Stimulated activated CD4-positive, alpha-beta T cell treated with anti-CD3 and anti-CD28 coated beads, Interleukin-1b, Interleukin-23, amount 100 ng/mL, for 24 hours (primary cell): Measurements from ENCODE around the gene HUS1.
A peak's percentile ranks its signal among the peaks of the same experiment; 100 is the strongest.
"Not testable (repeated sequence)": the region's sequence is repeated elsewhere in the genome, so short reads cannot be mapped to it uniquely, and the experiment has no call there.

Experiments
- DNase-seq, 4 experiments: peaks; one replicate each; pipeline ENCODE4 v3.0.0-alpha.2; 2020; ENCODE audit warnings: low read depth in 4 of 4, low spot score in 1 of 4

The HUS1 gene

GRCh38 chr7:47980648-47981047 is 1.2 kb upstream of the HUS1 start:
- DNase-seq, result not testable (repeated sequence)

GRCh38 chr7:47979832-47980181 is 392 bp upstream of the HUS1 start:
- no peak for DNase-seq

GRCh38 chr7:47978790-47979144 is 648 bp downstream of the HUS1 start:
- no peak for DNase-seq

- no peak for DNase-seq
Observed at GRCh38 chr7:47973739-47974138, 5.7 kb downstream of the HUS1 start.

GRCh38 chr7:47970761-47971160 is 8.7 kb downstream of the HUS1 start:
- DNase-seq, result no peak

GRCh38 chr7:47968847-47969774 is 10.3 kb downstream of the HUS1 start:
- peak; percentile 21 to 34 (median 26) for DNase-seq

GRCh38 chr7:47967708-47968107 is 11.7 kb downstream of the HUS1 start:
- DNase-seq, result no peak

- no peak for DNase-seq
Observed at GRCh38 chr7:47967123-47967522, 12.3 kb downstream of the HUS1 start.

- no peak for DNase-seq
Observed at GRCh38 chr7:47965456-47965855, 14.0 kb downstream of the HUS1 start.

- DNase-seq, result no peak
Observed at GRCh38 chr7:47962262-47962661, 17.2 kb downstream of the HUS1 start.

- DNase-seq, result no peak
Observed at GRCh38 chr7:47957156-47957555, 22.3 kb downstream of the HUS1 start.

- no peak for DNase-seq
Observed at GRCh38 chr7:47956220-47956619, 23.2 kb downstream of the HUS1 start.

GRCh38 chr7:47954231-47954911 is 25.0 kb downstream of the HUS1 start:
- no peak for DNase-seq

GRCh38 chr7:47953822-47954221 is 25.6 kb downstream of the HUS1 start:
- no peak for DNase-seq

- no peak for DNase-seq
Observed at GRCh38 chr7:47952224-47952623, 27.2 kb downstream of the HUS1 start.

- no peak for DNase-seq
Observed at GRCh38 chr7:47951374-47951773, 28.0 kb downstream of the HUS1 start.

- no peak for DNase-seq
Observed at GRCh38 chr7:47950714-47951113, 28.7 kb downstream of the HUS1 start.

GRCh38 chr7:47949703-47950102 is 29.7 kb downstream of the HUS1 start:
- no peak for DNase-seq

- DNase-seq, result no peak
Observed at GRCh38 chr7:47948141-47948790, 31.1 kb downstream of the HUS1 start, which contains the start of gene PKD1L1. PKD1L1 (minus strand) TSS chr7:47948466; CDS start chr7:47948440, 26 bp downstream.

GRCh38 chr7:47947355-47947749 is 32.1 kb downstream of the HUS1 start:
- DNase-seq, result no peak

- no peak for DNase-seq
Observed at GRCh38 chr7:47946581-47947354, 32.6 kb downstream of the HUS1 start.
